Tracheal epithelial cell (primary cell): ENCODE results near the gene TNFSF9. TPM values are rescaled to one million over a fixed set of nuclear protein-coding genes. Genes with fewer than 3 reads are reported as not detected.

Experiments used
- total RNA-seq: library from RNA; depleted of rRNA; stranded (reverse); fragments of >200 nt; gene quantifications from 2 replicates; pipeline ENCODE4 v1.2.1, GENCODE V29; 2014

TNFSF9 gene
- 11.3 and 14.9 TPM in 2 replicates for total RNA-seq

GRCh38 chr19:6530386-6531162, at the start of gene TNFSF9:
TSS of gene TNFSF9 (plus strand) at chr19:6531026. CDS start at chr19:6531037, 11 bp downstream.

GRCh38 chr19:6481541-6482342, 49.1 kb upstream of the TNFSF9 start, which contains the start of gene DENND1C:
TSS of gene DENND1C (minus strand) at chr19:6481787. CDS start at chr19:6481695, 92 bp downstream.

GRCh38 chr19:6501740-6502648, 28.8 kb upstream of the TNFSF9 start, which contains the start of gene TUBB4A:
TSS of gene TUBB4A (minus strand) at chr19:6502309. CDS start at chr19:6502212, 97 bp downstream.

Other genes starting within 250 kb of the TNFSF9 start
- gene ACER1, start 197.4 kb upstream of the TNFSF9 start, total RNA-seq, result not detected in 2 replicates
- gene CLPP, start 169.5 kb upstream of the TNFSF9 start, total RNA-seq, result 53.1 and 61.9 TPM in 2 replicates
- gene ALKBH7, start 158.2 kb upstream of the TNFSF9 start, total RNA-seq, result 60.2 and 89.1 TPM in 2 replicates
- 0.72 and 1.1 TPM in 2 replicates for gene PSPN, start 155.1 kb upstream of the TNFSF9 start, total RNA-seq
- gene GTF2F1, start 137.9 kb upstream of the TNFSF9 start, total RNA-seq, result 27.7 and 37.6 TPM in 2 replicates
- 73.7 and 78.0 TPM in 2 replicates for gene KHSRP, start 106.2 kb upstream of the TNFSF9 start, total RNA-seq
- 0.21 and 0.24 TPM in 2 replicates for gene SLC25A41, start 97.3 kb upstream of the TNFSF9 start, total RNA-seq
- gene SLC25A23, start 71.2 kb upstream of the TNFSF9 start, total RNA-seq, result 28.1 and 33.0 TPM in 2 replicates
- gene CRB3, start 66.8 kb upstream of the TNFSF9 start, total RNA-seq, result 42.0 and 79.0 TPM in 2 replicates
- gene DENND1C, start 49.2 kb upstream of the TNFSF9 start, total RNA-seq, result under 0.01 TPM in 1 of 2 replicates, not detected in the other
- 1.9 TPM in 1 of 2 replicates, not detected in the other for gene TUBB4A, start 28.7 kb upstream of the TNFSF9 start, total RNA-seq
- 25.8 TPM in 1 of 2 replicates, not detected in the other for gene CD70, start 60.1 kb downstream of the TNFSF9 start, total RNA-seq
- under 0.01 TPM in 1 of 2 replicates, not detected in the other for gene TNFSF14, start 139.1 kb downstream of the TNFSF9 start, total RNA-seq
- 5.1 and 32.8 TPM in 2 replicates for gene C3, start 189.6 kb downstream of the TNFSF9 start, total RNA-seq
- gene GPR108, start 206.6 kb downstream of the TNFSF9 start, total RNA-seq, result 68.4 and 73.7 TPM in 2 replicates
- gene TRIP10, start 208.7 kb downstream of the TNFSF9 start, total RNA-seq, result 69.4 and 77.4 TPM in 2 replicates
- 98.3 and 129 TPM in 2 replicates for gene SH2D3A, start 236.4 kb downstream of the TNFSF9 start, total RNA-seq
- gene VAV1, start 241.7 kb downstream of the TNFSF9 start, total RNA-seq, result 1.7 and 2.3 TPM in 2 replicates